Spleen (tissue), 11 donors: ENCODE data around the gene CCDC78. TPM values are rescaled to one million over a fixed set of nuclear protein-coding genes. Genes with fewer than 3 reads are reported as not detected.

Source experiments
- DNase-seq: peaks from one replicate; pipeline ENCODE4 v3.0.0-alpha.2; 2020
- H3K27ac ChIP-seq, 8 donors: fragments of 200-600 bp; sonication (generic) in 7 of 8; 1 replicate in 4 of 8; 2 replicates in 4 of 8; pipeline versions ENCODE4 v1.5.0 to v1.8.0; 2016 to 2021; ENCODE audit warnings: inconsistent platforms in 4 of 8, mild to moderate bottlenecking in 4 of 8, moderate library complexity in 1 of 8
- H3K27me3 ChIP-seq, 7 donors: fragments of 200-600 bp; sonication (generic) in 6 of 7; replicated peaks in 1 of 7; 1 replicate in 4 of 7; 2 replicates in 3 of 7; pipeline versions ENCODE4 v1.5.0 to v1.8.0; 2016 to 2021; ENCODE audit warnings: inconsistent platforms in 3 of 7, mild to moderate bottlenecking in 1 of 7
- H3K36me3 ChIP-seq, 6 donors: fragments of 200-600 bp; sonication (generic) in 5 of 6; 1 replicate in 4 of 6; 2 replicates in 2 of 6; pipeline versions ENCODE4 v1.5.0 to v1.8.0; 2016 to 2021; ENCODE audit warnings: inconsistent platforms in 2 of 6
- H3K4me1 ChIP-seq, 6 donors: fragments of 200-600 bp; sonication (generic) in 5 of 6; 1 replicate in 3 of 6; 2 replicates in 3 of 6; pipeline versions ENCODE4 v1.5.0 to v1.8.0; 2016 to 2021; ENCODE audit warnings: inconsistent platforms in 3 of 6
- H3K4me3 ChIP-seq, 8 donors: fragments of 200-600 bp; sonication (generic) in 7 of 8; 1 replicate in 4 of 8; 2 replicates in 4 of 8; pipeline versions ENCODE4 v1.5.0 to v1.8.0; 2016 to 2021; ENCODE audit warnings: inconsistent platforms in 4 of 8, mild to moderate bottlenecking in 4 of 8, moderate library complexity in 2 of 8
- H3K9me3 ChIP-seq, 8 donors: fragments of 200-600 bp; sonication (generic) in 7 of 8; 1 replicate in 4 of 8; 2 replicates in 4 of 8; pipeline versions ENCODE4 v1.5.0 to v1.8.0; 2016 to 2021; ENCODE audit warnings: inconsistent platforms in 4 of 8
- CTCF ChIP-seq, 11 experiments: fragments of 200-600 bp in 7 of 11; fragments of 450-650 bp in 4 of 11; sonication (generic) in 4 of 11; IDR thresholded peaks in 8 of 11; conservative IDR thresholded peaks in 3 of 11; 1 replicate in 7 of 11; 2 replicates in 4 of 11; pipeline versions ENCODE4 v1.4.0 to v1.8.0; 2016 to 2021; ENCODE audit warnings: antibody characterized with exemption in 11 of 11, inconsistent platforms in 4 of 11, mild to moderate bottlenecking in 1 of 11
- POLR2A ChIP-seq, 3 donors: fragments of 450-650 bp; IDR thresholded peaks; one replicate each; pipeline ENCODE4 v1.5.1; 2017; ENCODE audit warnings: antibody characterized with exemption in 3 of 3, mild to moderate bottlenecking in 1 of 3
- POLR2AphosphoS5 ChIP-seq, 3 donors: sonication (generic); formaldehyde crosslinking; IDR thresholded peaks; one replicate each; pipeline ENCODE4 v1.5.1; 2017; ENCODE audit warnings: antibody characterized with exemption in 3 of 3
- WGBS, 5 donors: extraction: QIAGEN DNeasy Blood & Tissue Kit in 3 of 5; methylation state at CpG; one replicate each; pipeline versions ENCODE4 v1.1.5 to v1.1.7; 2013 to 2018; 5-methylcytosine and 5-hydroxymethylcytosine counted together
- intact Hi-C: fragments of 100-400 bp; cut with DNase I; formaldehyde crosslinking; loops from one replicate; pipeline ENCODE4 v1.15.0; 2023; ENCODE audit warnings: low total_unique reads
- polyA plus RNA-seq, 3 donors: library from polyadenylated mRNA; stranded (reverse); fragments of 200-250 nt; gene quantifications; one replicate each; pipeline ENCODE4 v1.2.1, GENCODE V29; 2013
- total RNA-seq, 7 donors: library from RNA; depleted of rRNA in 3 of 7; stranded (reverse); fragments of >200 nt in 3 of 7; fragmentation: NEBNext Ultra II Directional in 4 of 7; extraction: Animal tissue kit (Norgen Biotek cat#: 25700) in 4 of 7; gene quantifications; one replicate each; pipeline versions ENCODE4 v1.1.0 to v1.2.1, GENCODE V29; 2016 to 2021
- donor health status: healthy with polysubstance abuse.
- donor health status: DM: no; HTN: no; CAD: no; lungs with moderate emphysema.
- donor health status: DM: no; HTN: no; CAD: no.
- donor health status: Bipolar disorder and iron deficiency.
- donor health status: healthy.
- donor health status: DM: no; HTN: no; CAD: no.
- donor health status: DM: yes; HTN: yes; CAD: no.

The CCDC78 gene
- total and polyA plus RNA-seq, 10 donors: 2.9 to 23.7 (median 7.2) TPM

GRCh38 chr16:678209-678857 is 47.9 kb downstream of the CCDC78 start:
- 70 to 83% (median 77%) methylated on average over 9 to 21 of the region's 21 CpGs for WGBS, 5 donors
- Histone ChIP-seq H3K9me3 (no peaks in the 10 kb centered on the region), H3K27ac (peak overlapping the region in 1 of 8 donors; percentile 97), H3K4me3 (no peak overlapping the region), H3K36me3 (peaks cover 0 to 36% (median 22%) of the 10 kb centered on the region in 6 donors), H3K27me3 (peaks cover 0 to 39% (median 15%) of the 10 kb centered on the region in 7 donors), H3K4me1 (peaks cover 30 to 85% (median 67%) of the 10 kb centered on the region in 6 donors)
- no peak for DNase-seq
- intact Hi-C loops: no loop called here
- no peak for TF ChIP-seq CTCF (IDR thresholded peaks at IDR 0.05 in 8 of 11, conservative IDR thresholded peaks at IDR 0.05 in 3 of 11)
- TF ChIP-seq POLR2A (IDR thresholded peaks at IDR 0.05): no peak
- TF ChIP-seq POLR2AphosphoS5 (IDR thresholded peaks at IDR 0.05): no peak

GRCh38 chr16:677316-678190 is 48.7 kb downstream of the CCDC78 start:
- Histone ChIP-seq H3K27ac (no peak overlapping the region), H3K4me3 (no peak overlapping the region), H3K4me1 (peaks cover 28 to 79% (median 59%) of the 10 kb centered on the region in 6 donors), H3K36me3 (peaks cover 0 to 36% (median 25%) of the 10 kb centered on the region in 6 donors), H3K9me3 (no peaks in the 10 kb centered on the region), H3K27me3 (peaks cover 0 to 39% (median 15%) of the 10 kb centered on the region in 7 donors)
- intact Hi-C loops: no loop called here
- DNase-seq: no peak
- WGBS, 5 donors: 54 to 74% (median 62%) methylated on average over 37 to 57 of the region's 57 CpGs
- no peak for TF ChIP-seq CTCF (IDR thresholded peaks at IDR 0.05 in 8 of 11, conservative IDR thresholded peaks at IDR 0.05 in 3 of 11)
- TF ChIP-seq POLR2A (IDR thresholded peaks at IDR 0.05): no peak
- no peak for TF ChIP-seq POLR2AphosphoS5 (IDR thresholded peaks at IDR 0.05)

- 59 to 82% (median 67%) methylated on average over 16 to 23 of the region's 23 CpGs for whole genome bisulfite sequencing, 5 donors
- Histone ChIP-seq H3K27ac (no peak overlapping the region), H3K4me1 (peaks cover 27 to 73% (median 53%) of the 10 kb centered on the region in 6 donors), H3K27me3 (peaks cover 0 to 39% (median 15%) of the 10 kb centered on the region in 7 donors), H3K9me3 (no peaks in the 10 kb centered on the region), H3K36me3 (peaks cover 0 to 36% (median 25%) of the 10 kb centered on the region in 6 donors), H3K4me3 (no peak overlapping the region)
- intact Hi-C loops: no loop called here
- DNase-seq: no peak
- TF ChIP-seq POLR2AphosphoS5 (IDR thresholded peaks at IDR 0.05) (no peak), POLR2A (IDR thresholded peaks at IDR 0.05) (no peak), CTCF (IDR thresholded peaks at IDR 0.05 in 8 of 11, conservative IDR thresholded peaks at IDR 0.05 in 3 of 11) (no peak)
Observed at GRCh38 chr16:676913-677312, 49.3 kb downstream of the CCDC78 start.

GRCh38 chr16:676565-676902 is 49.7 kb downstream of the CCDC78 start:
- WGBS, 5 donors: 86 to 95% (median 92%) methylated on average over 15 to 21 of the region's 21 CpGs
- H3K4me3 ChIP-seq: no peak overlapping the region
- no peaks in the 10 kb centered on the region for H3K9me3 ChIP-seq
- peaks cover 0 to 39% (median 15%) of the 10 kb centered on the region in 7 donors for H3K27me3 ChIP-seq
- intact Hi-C loops: no loop called here
- no peak overlapping the region for H3K27ac ChIP-seq
- TF ChIP-seq CTCF (IDR thresholded peaks at IDR 0.05 in 8 of 11, conservative IDR thresholded peaks at IDR 0.05 in 3 of 11) (no peak), POLR2AphosphoS5 (IDR thresholded peaks at IDR 0.05) (peak in 1 of 3 donors; percentile 6), POLR2A (IDR thresholded peaks at IDR 0.05) (no peak)
- peaks cover 23 to 69% (median 49%) of the 10 kb centered on the region in 6 donors for H3K4me1 ChIP-seq
- peaks cover 0 to 36% (median 25%) of the 10 kb centered on the region in 6 donors for H3K36me3 ChIP-seq
- no peak for DNase-seq
